K562 (cell line): Measurements from ENCODE around the gene ERLIN1. TPM values are rescaled to one million over a fixed set of nuclear protein-coding genes. Genes with fewer than 3 reads are reported as not detected.

Experiments used
- CCNT2 ChIP-seq: IDR thresholded peaks from 2 replicates; pipeline ENCODE4 v1.6.1; 2011; ENCODE audit warnings: borderline replicate concordance, low read depth, mild to moderate bottlenecking, moderate library complexity, mixed read lengths, low read length; ENCODE audit not compliant: insufficient read length; ENCODE audit errors: extremely low read depth
- E2F3 ChIP-seq: fragments of 250-450 bp; sonication (Bioruptor Pico); IDR thresholded peaks from 2 replicates; pipeline ENCODE4 v1.4.0; 2020; ENCODE audit warnings: mild to moderate bottlenecking
- ETV6 ChIP-seq, 3 experiments: fragments of 150-350 bp in 1 of 3; sonication (generic) in 1 of 3; formaldehyde crosslinking in 1 of 3; IDR thresholded peaks; 2 replicates each; pipeline versions ENCODE4 v1.6.1 to v1.8.0; 2014 to 2022; ENCODE audit warnings: borderline replicate concordance in 2 of 3, low read depth in 2 of 3, antibody characterized with exemption in 1 of 3, low read length in 1 of 3, mild to moderate bottlenecking in 1 of 3, missing genetic modification reagents in 1 of 3
- GTF2E2 ChIP-seq: fragments of 200-800 bp; sonication (Bioruptor generic); IDR thresholded peaks from 2 replicates; pipeline ENCODE4 v1.6.1; 2016; ENCODE audit warnings: missing genetic modification characterization, missing compliant biosample characterization
- HSF4 ChIP-seq: fragments of 250-450 bp; sonication (Bioruptor Pico); IDR thresholded peaks from 2 replicates; pipeline ENCODE4 v2.1.2; 2022; ENCODE audit warnings: mild to moderate bottlenecking, moderate library complexity, borderline replicate concordance
- MYC ChIP-seq, 2 experiments: fragments of 250-450 bp in 1 of 2; sonication (Bioruptor Pico) in 1 of 2; IDR thresholded peaks; 2 replicates each; pipeline versions ENCODE4 v1.5.1 to v1.6.1; 2012 to 2021; ENCODE audit warnings: low read depth in 2 of 2, borderline replicate concordance in 1 of 2, improper control_type of control experiment in 1 of 2, low read length in 1 of 2, mild to moderate bottlenecking in 1 of 2, moderate library complexity in 1 of 2
- PCBP2 ChIP-seq: fragments of 200-400 bp; formaldehyde crosslinking; IDR thresholded peaks from 2 replicates; pipeline ENCODE4 v1.6.1; 2018; ENCODE audit warnings: low read length, low read depth, mild to moderate bottlenecking, moderate library complexity; ENCODE audit not compliant: poor library complexity, severe bottlenecking
- ZNF24 ChIP-seq: fragments of 450-650 bp; IDR thresholded peaks from 2 replicates; pipeline ENCODE4 v1.6.1; 2016
- ZNF3 ChIP-seq: fragments of 250-450 bp; sonication (Bioruptor Pico); IDR thresholded peaks from 2 replicates; pipeline ENCODE4 v1.5.0; 2021; ENCODE audit warnings: mild to moderate bottlenecking, moderate library complexity
- polyA plus RNA-seq, 8 experiments: library from polyadenylated mRNA; depleted of rRNA in 4 of 8; stranded (reverse) in 5 of 8; unstranded in 3 of 8; fragments of >200 nt; fragmentation: Nextera tagmentation in 2 of 8; fragmentation: Illumina TruSeq in 1 of 8; extraction: Ambion mirVana in 2 of 8; extraction: Trizol in 1 of 8; gene quantifications; 2 replicates each; pipeline versions ENCODE4 v1.2.1 to v1.2.3, GENCODE V29; 2011 to 2014; ENCODE audit warnings: inconsistent platforms in 1 of 8, missing spikeins in 1 of 8
- total RNA-seq, 7 experiments: library from RNA; depleted of rRNA in 6 of 7; stranded (reverse); fragments of >200 nt in 6 of 7; fragmentation: Illumina TruSeq in 2 of 7; extraction: Trizol in 2 of 7; gene quantifications; 2 replicates each; pipeline versions ENCODE4 v1.2.1 to v1.2.3, GENCODE V29; 2011 to 2021; ENCODE audit warnings: low replicate concordance in 1 of 7
- TF ChIP-seq, protein P1 (sequence below): fragments of 450-650 bp; IDR thresholded peaks from 2 replicates; pipeline ENCODE4 v1.6.1; 2018; ENCODE audit not compliant: partially characterized antibody
- TF ChIP-seq, protein P2 (sequence below): fragments of 450-650 bp; formaldehyde crosslinking; IDR thresholded peaks from 2 replicates; pipeline ENCODE4 v1.4.0; 2020; ENCODE audit warnings: mild to moderate bottlenecking, mixed read lengths
- TF ChIP-seq, protein P3 (sequence below), 2 experiments: fragments of 200-800 bp in 1 of 2; sonication (Bioruptor generic) in 1 of 2; sonication (generic) in 1 of 2; formaldehyde crosslinking in 1 of 2; IDR thresholded peaks in 1 of 2; conservative IDR thresholded peaks in 1 of 2; 2 replicates each; pipeline versions ENCODE4 v1.5.0 to v1.6.1; 2016 to 2020; ENCODE audit warnings: missing compliant biosample characterization in 1 of 2, missing genetic modification characterization in 1 of 2, missing genetic modification reagents in 1 of 2
- TF ChIP-seq, protein P4 (sequence below), 3 experiments: fragments of 200-800 bp in 1 of 3; sonication (Bioruptor generic) in 1 of 3; sonication (generic) in 1 of 3; formaldehyde crosslinking in 1 of 3; IDR thresholded peaks; 2 replicates each; pipeline versions ENCODE4 v1.6.1 to v1.8.0; 2016 to 2022; ENCODE audit warnings: mild to moderate bottlenecking in 2 of 3, missing compliant biosample characterization in 2 of 3, missing genetic modification characterization in 2 of 3, missing genetic modification reagents in 1 of 3
- TF ChIP-seq, protein P5 (sequence below): fragments of 250-450 bp; sonication (Bioruptor Pico); IDR thresholded peaks from 2 replicates; pipeline ENCODE4 v1.8.0; 2022; ENCODE audit warnings: moderate library complexity, mild to moderate bottlenecking, inconsistent platforms

ERLIN1 gene
- total and polyA plus RNA-seq, 9 of the 15 experiments (the other 6 are each of a cell fraction or from before 2014, with no cell fraction given), result 9.8 to 26.8 (median 15.5) TPM

DNA sequence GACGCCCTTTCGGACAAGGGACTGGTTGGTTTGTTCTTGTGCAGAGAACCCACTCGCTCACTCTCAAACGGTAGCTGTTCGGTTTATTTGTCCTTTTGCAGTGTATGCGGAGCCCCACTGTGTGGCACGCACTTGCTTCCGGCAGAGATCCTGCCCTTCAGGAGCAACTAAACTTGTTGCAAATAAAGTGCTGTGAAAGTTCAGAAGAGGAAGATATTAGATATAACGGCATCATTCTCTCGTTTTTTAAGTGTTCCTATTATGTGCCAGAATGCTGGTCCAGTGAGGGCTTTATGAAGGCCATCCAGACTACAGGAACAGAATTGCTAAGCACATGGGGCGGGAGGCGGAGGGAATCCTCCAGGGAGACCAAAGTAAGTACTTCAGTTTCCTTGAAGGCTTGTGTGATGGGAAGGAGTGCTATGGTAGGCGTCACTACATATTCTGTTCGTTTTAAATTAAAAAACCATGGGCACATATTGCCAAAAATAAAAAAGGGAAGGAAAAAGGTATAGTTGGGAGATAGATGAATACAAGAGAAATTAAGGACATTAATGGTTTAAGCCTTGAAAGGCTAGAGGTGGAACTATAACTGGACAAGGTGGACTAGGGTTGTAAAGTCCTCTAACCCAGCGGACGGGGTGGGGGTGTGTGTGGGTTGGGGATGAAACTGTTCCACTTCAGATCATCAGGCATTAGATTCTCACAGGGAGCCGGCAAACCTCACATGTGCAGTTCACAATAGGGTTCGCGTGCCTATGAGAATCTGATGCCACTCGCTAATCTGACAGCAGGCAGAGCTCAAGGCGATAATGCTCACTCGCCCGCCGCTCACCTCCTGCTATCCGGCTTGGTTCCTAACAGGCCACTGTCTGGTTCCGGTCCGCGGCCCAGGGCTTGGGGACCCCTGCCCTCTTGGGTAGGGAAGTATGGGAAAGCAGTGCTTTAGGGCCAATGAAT lies 704 bp upstream of the ERLIN1 start (continued):
- TF ChIP-seq, protein P1, sequence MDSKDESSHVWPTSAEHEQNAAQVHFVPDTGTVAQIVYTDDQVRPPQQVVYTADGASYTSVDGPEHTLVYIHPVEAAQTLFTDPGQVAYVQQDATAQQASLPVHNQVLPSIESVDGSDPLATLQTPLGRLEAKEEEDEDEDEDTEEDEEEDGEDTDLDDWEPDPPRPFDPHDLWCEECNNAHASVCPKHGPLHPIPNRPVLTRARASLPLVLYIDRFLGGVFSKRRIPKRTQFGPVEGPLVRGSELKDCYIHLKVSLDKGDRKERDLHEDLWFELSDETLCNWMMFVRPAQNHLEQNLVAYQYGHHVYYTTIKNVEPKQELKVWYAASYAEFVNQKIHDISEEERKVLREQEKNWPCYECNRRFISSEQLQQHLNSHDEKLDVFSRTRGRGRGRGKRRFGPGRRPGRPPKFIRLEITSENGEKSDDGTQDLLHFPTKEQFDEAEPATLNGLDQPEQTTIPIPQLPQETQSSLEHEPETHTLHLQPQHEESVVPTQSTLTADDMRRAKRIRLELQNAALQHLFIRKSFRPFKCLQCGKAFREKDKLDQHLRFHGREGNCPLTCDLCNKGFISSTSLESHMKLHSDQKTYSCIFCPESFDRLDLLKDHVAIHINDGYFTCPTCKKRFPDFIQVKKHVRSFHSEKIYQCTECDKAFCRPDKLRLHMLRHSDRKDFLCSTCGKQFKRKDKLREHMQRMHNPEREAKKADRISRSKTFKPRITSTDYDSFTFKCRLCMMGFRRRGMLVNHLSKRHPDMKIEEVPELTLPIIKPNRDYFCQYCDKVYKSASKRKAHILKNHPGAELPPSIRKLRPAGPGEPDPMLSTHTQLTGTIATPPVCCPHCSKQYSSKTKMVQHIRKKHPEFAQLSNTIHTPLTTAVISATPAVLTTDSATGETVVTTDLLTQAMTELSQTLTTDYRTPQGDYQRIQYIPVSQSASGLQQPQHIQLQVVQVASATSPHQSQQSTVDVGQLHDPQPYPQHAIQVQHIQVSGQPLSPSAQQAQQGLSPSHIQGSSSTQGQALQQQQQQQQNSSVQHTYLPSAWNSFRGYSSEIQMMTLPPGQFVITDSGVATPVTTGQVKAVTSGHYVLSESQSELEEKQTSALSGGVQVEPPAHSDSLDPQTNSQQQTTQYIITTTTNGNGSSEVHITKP, result peak; percentile 6
- TF ChIP-seq PCBP2 (no peak), GTF2E2 (tag) (peak; percentile 84; the same call in 1 of the 2 replicates), HSF4 (no peak), ZNF3 (no peak), CCNT2 (no peak), ZNF24 (no peak), ETV6 (IDR thresholded peaks at IDR 0.05; ENCODE audit: borderline replicate concordance in 1 of 2, low read depth in 2 of 2, low read length in 1 of 2) (no peak), ETV6 (CRISPR knock-in tag; IDR thresholded peaks at IDR 0.05; ENCODE audit: borderline replicate concordance) (no peak), E2F3 (CRISPR knock-in tag) (no peak), MYC (IDR thresholded peaks at IDR 0.05; ENCODE audit: low read depth, low read length) (peak; percentile 25), MYC (CRISPR knock-in tag; IDR thresholded peaks at IDR 0.05; ENCODE audit: borderline replicate concordance, low read depth) (no peak)
- TF ChIP-seq, protein P2, sequence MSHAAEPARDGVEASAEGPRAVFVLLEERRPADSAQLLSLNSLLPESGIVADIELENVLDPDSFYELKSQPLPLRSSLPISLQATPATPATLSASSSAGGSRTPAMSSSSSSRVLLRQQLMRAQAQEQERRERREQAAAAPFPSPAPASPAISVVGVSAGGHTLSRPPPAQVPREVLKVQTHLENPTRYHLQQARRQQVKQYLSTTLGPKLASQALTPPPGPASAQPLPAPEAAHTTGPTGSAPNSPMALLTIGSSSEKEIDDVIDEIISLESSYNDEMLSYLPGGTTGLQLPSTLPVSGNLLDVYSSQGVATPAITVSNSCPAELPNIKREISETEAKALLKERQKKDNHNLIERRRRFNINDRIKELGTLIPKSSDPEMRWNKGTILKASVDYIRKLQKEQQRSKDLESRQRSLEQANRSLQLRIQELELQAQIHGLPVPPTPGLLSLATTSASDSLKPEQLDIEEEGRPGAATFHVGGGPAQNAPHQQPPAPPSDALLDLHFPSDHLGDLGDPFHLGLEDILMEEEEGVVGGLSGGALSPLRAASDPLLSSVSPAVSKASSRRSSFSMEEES (CRISPR knock-in tag), result no peak
- TF ChIP-seq, protein P3, sequence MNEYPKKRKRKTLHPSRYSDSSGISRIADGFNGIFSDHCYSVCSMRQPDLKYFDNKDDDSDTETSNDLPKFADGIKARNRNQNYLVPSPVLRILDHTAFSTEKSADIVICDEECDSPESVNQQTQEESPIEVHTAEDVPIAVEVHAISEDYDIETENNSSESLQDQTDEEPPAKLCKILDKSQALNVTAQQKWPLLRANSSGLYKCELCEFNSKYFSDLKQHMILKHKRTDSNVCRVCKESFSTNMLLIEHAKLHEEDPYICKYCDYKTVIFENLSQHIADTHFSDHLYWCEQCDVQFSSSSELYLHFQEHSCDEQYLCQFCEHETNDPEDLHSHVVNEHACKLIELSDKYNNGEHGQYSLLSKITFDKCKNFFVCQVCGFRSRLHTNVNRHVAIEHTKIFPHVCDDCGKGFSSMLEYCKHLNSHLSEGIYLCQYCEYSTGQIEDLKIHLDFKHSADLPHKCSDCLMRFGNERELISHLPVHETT (CRISPR knock-in tag; conservative IDR thresholded peaks at IDR 0.05 in 1 of 2, IDR thresholded peaks at IDR 0.05 in 1 of 2), result peak in 1 of 2 experiments; percentile 43; a peak in 1 of 4 replicates
- TF ChIP-seq, protein P4, sequence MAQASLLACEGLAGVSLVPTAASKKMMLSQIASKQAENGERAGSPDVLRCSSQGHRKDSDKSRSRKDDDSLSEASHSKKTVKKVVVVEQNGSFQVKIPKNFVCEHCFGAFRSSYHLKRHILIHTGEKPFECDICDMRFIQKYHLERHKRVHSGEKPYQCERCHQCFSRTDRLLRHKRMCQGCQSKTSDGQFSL (CRISPR knock-in tag; IDR thresholded peaks at IDR 0.05), result no peak
- TF ChIP-seq, protein P4 (tag; IDR thresholded peaks at IDR 0.05), result no peak
- TF ChIP-seq, protein P5, sequence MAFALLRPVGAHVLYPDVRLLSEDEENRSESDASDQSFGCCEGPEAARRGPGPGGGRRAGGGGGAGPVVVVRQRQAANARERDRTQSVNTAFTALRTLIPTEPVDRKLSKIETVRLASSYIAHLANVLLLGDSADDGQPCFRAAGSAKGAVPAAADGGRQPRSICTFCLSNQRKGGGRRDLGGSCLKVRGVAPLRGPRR (CRISPR knock-in tag), result no peak
